ENCODE results near the gene TAS1R2. TPM values are rescaled to one million over a fixed set of nuclear protein-coding genes. Genes with fewer than 3 reads are reported as not detected.

TAS1R2 gene
- total RNA-seq, 1 donor: not detected

GRCh38 chr1:18884727-18885126, 25.3 kb upstream of the TAS1R2 start:
- DNase-seq (ENCODE audit: low read depth in 2 of 3, low spot score in 2 of 3): no peak

GRCh38 chr1:18884419-18884717, 24.9 kb upstream of the TAS1R2 start:
- no peak for DNase-seq (ENCODE audit: low read depth in 2 of 3, low spot score in 2 of 3)

GRCh38 chr1:18883636-18884418, 24.4 kb upstream of the TAS1R2 start:
- DNase-seq (ENCODE audit: low read depth in 2 of 3, low spot score in 2 of 3): peak; percentile 50 to 72 (median 56)

- no peak for DNase-seq (ENCODE audit: low read depth in 2 of 3, low spot score in 2 of 3)
Measured at GRCh38 chr1:18883079-18883478, 23.6 kb upstream of the TAS1R2 start.

GRCh38 chr1:18882486-18882885, 23.0 kb upstream of the TAS1R2 start:
- no peak for DNase-seq (ENCODE audit: low read depth in 2 of 3, low spot score in 2 of 3)

GRCh38 chr1:18881642-18882431, 22.4 kb upstream of the TAS1R2 start:
- DNase-seq (ENCODE audit: low read depth in 2 of 3, low spot score in 2 of 3): no peak

- DNase-seq (ENCODE audit: low read depth in 2 of 3, low spot score in 2 of 3): no peak
Measured at GRCh38 chr1:18881164-18881563, 21.7 kb upstream of the TAS1R2 start.

GRCh38 chr1:18880585-18880984, 21.1 kb upstream of the TAS1R2 start:
- DNase-seq (ENCODE audit: low read depth in 2 of 3, low spot score in 2 of 3): no peak

- no peak for DNase-seq (ENCODE audit: low read depth in 2 of 3, low spot score in 2 of 3)
Measured at GRCh38 chr1:18879791-18880309, 20.4 kb upstream of the TAS1R2 start.

- no peak for DNase-seq (ENCODE audit: low read depth in 2 of 3, low spot score in 2 of 3)
Measured at GRCh38 chr1:18879215-18879790, 19.8 kb upstream of the TAS1R2 start.

GRCh38 chr1:18878538-18879214, 19.2 kb upstream of the TAS1R2 start:
- DNase-seq (ENCODE audit: low read depth in 2 of 3, low spot score in 2 of 3): no peak

- DNase-seq (ENCODE audit: low read depth in 2 of 3, low spot score in 2 of 3): no peak
Measured at GRCh38 chr1:18877282-18877681, 17.8 kb upstream of the TAS1R2 start.

- no peak for DNase-seq (ENCODE audit: low read depth in 2 of 3, low spot score in 2 of 3)
Measured at GRCh38 chr1:18876210-18876609, 16.8 kb upstream of the TAS1R2 start.

GRCh38 chr1:18875796-18876128, 16.3 kb upstream of the TAS1R2 start:
- no peak for DNase-seq (ENCODE audit: low read depth in 2 of 3, low spot score in 2 of 3)

GRCh38 chr1:18875107-18875795, 15.8 kb upstream of the TAS1R2 start:
- DNase-seq (ENCODE audit: low read depth in 2 of 3, low spot score in 2 of 3): peak; percentile 34 to 79 (median 61)

GRCh38 chr1:18874600-18874999, 15.1 kb upstream of the TAS1R2 start:
- no peak for DNase-seq (ENCODE audit: low read depth in 2 of 3, low spot score in 2 of 3)

- no peak for DNase-seq (ENCODE audit: low read depth in 2 of 3, low spot score in 2 of 3)
Measured at GRCh38 chr1:18874036-18874435, 14.6 kb upstream of the TAS1R2 start.

- DNase-seq (ENCODE audit: low read depth in 2 of 3, low spot score in 2 of 3): no peak
Measured at GRCh38 chr1:18872071-18872611, 12.7 kb upstream of the TAS1R2 start.

- no peak for DNase-seq (ENCODE audit: low read depth in 2 of 3, low spot score in 2 of 3)
Measured at GRCh38 chr1:18871401-18872070, 12.1 kb upstream of the TAS1R2 start.

- no peak for DNase-seq (ENCODE audit: low read depth in 2 of 3, low spot score in 2 of 3)
Measured at GRCh38 chr1:18870957-18871356, 11.5 kb upstream of the TAS1R2 start.
